Keratinocyte (primary cell): ENCODE data around the gene NAP1L5.

ENCODE experiments used
- EZH2 ChIP-seq: IDR thresholded peaks from one replicate; pipeline ENCODE4 v1.6.1; 2012; ENCODE audit warnings: inconsistent platforms, mild to moderate bottlenecking, low read length, moderate library complexity
- TF ChIP-seq, protein P1 (sequence below), 3 experiments: IDR thresholded peaks in 1 of 3; conservative IDR thresholded peaks in 1 of 3; optimal IDR thresholded peaks in 1 of 3; 2 replicates in 2 of 3; 3 replicates in 1 of 3; pipeline versions ENCODE3 to v1.5.1; 2011; ENCODE audit warnings: low read length in 3 of 3, mild to moderate bottlenecking in 3 of 3, moderate library complexity in 2 of 3, control low read depth in 1 of 3, inconsistent platforms in 1 of 3; ENCODE audit not compliant: insufficient read depth in 2 of 3; ENCODE audit errors: extremely low read depth in 1 of 3

DNA sequence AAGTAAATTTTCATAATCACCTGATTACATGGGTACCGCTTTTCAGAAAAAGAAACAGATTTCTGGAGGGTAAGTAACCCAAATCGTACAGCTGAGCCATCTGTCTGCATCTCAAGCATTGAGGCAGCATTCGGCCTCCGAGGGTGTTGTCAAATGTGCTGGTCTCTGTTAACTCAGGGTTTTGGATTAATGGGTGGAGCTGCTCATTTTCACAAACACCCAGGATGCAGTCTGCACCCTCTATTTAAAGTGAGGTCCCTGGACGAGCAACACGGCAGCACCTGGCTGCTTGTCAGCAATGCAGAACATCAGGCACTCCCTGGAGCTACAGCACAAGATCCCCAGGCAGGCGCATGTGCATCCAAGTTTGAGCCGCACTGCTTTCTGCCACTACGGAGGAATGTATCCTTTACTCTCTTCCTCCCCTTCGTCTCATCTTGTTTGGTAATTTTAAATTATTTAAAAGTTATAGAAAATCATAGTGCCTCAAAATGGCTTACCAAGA lies 24.7 kb upstream of the NAP1L5 start:
- TF ChIP-seq, protein P1, sequence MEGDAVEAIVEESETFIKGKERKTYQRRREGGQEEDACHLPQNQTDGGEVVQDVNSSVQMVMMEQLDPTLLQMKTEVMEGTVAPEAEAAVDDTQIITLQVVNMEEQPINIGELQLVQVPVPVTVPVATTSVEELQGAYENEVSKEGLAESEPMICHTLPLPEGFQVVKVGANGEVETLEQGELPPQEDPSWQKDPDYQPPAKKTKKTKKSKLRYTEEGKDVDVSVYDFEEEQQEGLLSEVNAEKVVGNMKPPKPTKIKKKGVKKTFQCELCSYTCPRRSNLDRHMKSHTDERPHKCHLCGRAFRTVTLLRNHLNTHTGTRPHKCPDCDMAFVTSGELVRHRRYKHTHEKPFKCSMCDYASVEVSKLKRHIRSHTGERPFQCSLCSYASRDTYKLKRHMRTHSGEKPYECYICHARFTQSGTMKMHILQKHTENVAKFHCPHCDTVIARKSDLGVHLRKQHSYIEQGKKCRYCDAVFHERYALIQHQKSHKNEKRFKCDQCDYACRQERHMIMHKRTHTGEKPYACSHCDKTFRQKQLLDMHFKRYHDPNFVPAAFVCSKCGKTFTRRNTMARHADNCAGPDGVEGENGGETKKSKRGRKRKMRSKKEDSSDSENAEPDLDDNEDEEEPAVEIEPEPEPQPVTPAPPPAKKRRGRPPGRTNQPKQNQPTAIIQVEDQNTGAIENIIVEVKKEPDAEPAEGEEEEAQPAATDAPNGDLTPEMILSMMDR (optimal IDR thresholded peaks at IDR 0.05 in 1 of 3, IDR thresholded peaks at IDR 0.05 in 1 of 3, conservative IDR thresholded peaks at IDR 0.05 in 1 of 3; ENCODE audit: extremely low read depth in 1 of 3, insufficient read depth in 2 of 3, low read length in 3 of 3), result no peak
- no peak for TF ChIP-seq EZH2
